ENCODE measurements around the gene LRRC45.
"Not testable (repeated sequence)": the region's sequence is repeated elsewhere in the genome, so short reads cannot be mapped to it uniquely, and the experiment has no call there.

LRRC45 gene

DNA sequence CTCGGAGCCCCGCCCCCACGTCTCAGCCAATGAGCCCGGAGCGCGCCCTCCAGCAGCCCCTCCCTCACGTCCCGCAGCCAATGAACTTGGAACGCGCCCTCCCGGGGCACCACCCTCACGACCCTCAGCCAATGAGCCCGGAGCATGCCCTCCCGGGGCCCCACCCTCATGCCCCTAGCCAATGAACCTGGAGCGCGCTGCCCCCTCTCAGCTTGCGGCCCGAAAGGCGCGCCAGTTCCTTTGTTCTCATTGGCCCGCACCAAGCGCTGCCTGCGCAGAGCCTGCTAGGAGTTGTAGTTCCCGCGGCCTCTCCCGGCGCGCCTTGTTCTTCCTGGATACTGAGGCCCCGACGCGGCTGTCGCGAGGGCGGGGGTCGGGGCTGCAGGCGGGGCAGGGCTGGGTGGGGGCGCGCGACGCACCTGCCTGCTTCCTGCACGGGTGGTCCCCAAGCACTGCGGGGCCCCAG lies at the start of gene LRRC45:
TSS of gene LRRC45 (plus strand) at position 325 of the 466 bp plus-strand sequence. CDS start 339 bp downstream, outside the sequence.
- H3K27me3 Mint-ChIP-seq: no peaks in the 10 kb centered on the region

DNA sequence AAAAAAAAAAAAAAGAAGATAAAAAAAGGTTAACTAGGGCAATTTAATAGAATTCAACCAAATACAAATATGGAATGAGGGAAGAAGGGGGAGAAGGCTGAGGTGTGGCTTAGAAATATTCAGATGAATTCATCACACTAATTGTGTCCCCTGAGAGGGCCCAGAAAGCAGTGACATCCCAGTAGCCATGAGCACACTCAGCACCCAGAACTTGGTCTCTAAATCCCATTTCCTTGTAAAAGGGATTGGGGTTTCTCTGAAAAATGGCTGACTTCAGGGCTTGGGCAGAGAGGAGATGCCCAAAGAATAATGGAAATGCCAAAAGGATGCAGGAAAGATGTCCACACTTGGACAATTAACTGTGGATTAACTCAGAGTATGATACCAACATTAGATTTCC lies 49.7 kb upstream of the LRRC45 start:
- peaks cover 17% of the 10 kb centered on the region for H3K4me1 Mint-ChIP-seq
- H3K27ac Mint-ChIP-seq: no peak overlapping the region
- H3K36me3 Mint-ChIP-seq: no peaks in the 10 kb centered on the region
- no peaks in the 10 kb centered on the region for H3K27me3 Mint-ChIP-seq
- no peak overlapping the region for H3K4me3 Mint-ChIP-seq
- no peaks in the 10 kb centered on the region for H3K9me3 Mint-ChIP-seq

More for the DNA sequence above, at the start of gene LRRC45:
- peak within 1 kb of the TSS; percentile 68 for H3K27ac Mint-ChIP-seq
- H3K4me1 Mint-ChIP-seq: peaks cover 13% of the 10 kb centered on the region
- H3K36me3 Mint-ChIP-seq: no peaks in the 10 kb centered on the region
- H3K9me3 Mint-ChIP-seq: no peaks in the 10 kb centered on the region
- peak within 1 kb of the TSS; percentile 88 for H3K4me3 Mint-ChIP-seq

DNA sequence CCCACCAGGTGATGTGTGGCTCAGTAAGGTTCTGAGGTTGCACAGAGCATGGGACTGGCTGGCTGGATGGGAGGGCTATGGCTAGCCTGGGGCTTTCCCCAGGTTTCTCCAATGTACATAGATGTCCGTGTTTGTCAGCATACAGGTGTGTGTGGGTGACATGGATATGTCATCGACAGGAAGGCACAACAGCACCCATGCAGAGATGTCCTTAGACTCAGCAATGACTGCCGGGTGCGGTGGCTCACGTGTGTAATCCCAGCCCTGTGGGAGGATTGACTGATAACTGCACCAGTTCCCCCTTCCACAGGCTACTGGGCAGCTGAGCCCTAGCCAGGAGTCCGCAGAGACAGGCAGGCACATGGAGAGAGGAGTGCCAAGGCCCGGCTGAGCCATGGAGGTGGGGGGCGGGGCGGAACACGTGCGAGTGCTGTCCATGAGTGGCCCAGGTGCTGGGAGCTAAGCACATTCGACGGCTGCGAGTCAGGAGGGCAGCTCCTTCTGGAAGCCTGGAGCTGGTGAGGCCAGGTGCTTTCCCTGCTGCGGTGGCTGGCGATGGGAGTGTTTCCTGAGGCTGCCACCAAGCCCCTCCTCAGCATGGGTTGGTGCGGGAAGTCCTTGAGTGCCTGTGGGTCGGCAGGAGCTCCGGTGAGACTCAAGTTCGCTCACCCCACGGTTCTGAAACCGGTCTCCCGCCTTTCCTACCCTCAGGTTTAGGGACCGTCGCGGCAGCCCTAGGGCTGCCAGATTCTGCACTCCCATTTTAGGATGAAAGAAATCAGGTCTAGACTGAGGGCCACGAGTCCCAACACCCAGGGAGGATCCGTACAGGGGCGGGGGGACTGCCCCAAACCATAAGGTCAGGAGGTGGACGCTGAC lies 46.5 kb upstream of the LRRC45 start:
- H3K9me3 Mint-ChIP-seq: no peaks in the 10 kb centered on the region
- no peaks in the 10 kb centered on the region for H3K36me3 Mint-ChIP-seq

DNA sequence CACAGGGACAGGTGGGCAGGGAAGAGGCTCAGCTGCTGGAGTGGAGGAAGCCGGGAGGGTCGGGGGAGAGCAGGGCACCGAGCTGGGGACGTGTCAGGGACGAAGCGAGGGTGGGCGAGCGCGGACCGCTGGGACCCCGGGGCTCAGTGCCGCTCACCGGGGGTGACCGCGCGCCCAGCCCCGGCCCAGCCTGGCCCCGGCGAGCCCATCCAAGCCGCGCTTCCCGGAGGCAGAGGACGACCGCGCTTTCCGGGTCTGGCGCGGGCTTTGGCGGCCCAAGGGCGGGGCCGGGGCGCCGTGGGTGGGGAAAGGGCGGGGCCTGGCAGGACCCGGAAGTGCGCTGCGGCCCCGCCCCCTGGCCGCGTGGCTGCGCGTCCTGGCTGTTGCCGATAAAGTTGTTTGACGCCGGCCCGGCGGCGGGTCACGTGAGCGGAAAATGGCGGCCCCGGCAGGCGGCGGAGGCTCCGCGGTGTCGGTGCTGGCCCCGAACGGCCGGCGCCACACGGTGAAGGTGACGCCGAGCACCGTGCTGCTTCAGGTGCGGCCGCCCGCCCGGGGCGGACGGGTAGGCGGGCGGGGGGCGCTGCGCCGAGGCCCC lies 45.8 kb upstream of the LRRC45 start, which contains the start of gene ASPSCR1:
TSS of gene ASPSCR1 (plus strand) at position 419 of the 598 bp plus-strand sequence. CDS start at position 437, 18 bp downstream.
- no peaks in the 10 kb centered on the region for H3K9me3 Mint-ChIP-seq
- peaks cover 33% of the 10 kb centered on the region for H3K4me1 Mint-ChIP-seq
- H3K27ac Mint-ChIP-seq: peak within 1 kb of the TSS; percentile 99
- peak within 1 kb of the TSS; percentile 95 for H3K4me3 Mint-ChIP-seq
- no peaks in the 10 kb centered on the region for H3K27me3 Mint-ChIP-seq
- no peaks in the 10 kb centered on the region for H3K36me3 Mint-ChIP-seq

More for the DNA sequence above, 46.5 kb upstream of the LRRC45 start:
- peaks cover 31% of the 10 kb centered on the region for H3K4me1 Mint-ChIP-seq
- peak overlapping the region; percentile 95 for H3K4me3 Mint-ChIP-seq
- peak overlapping the region; percentile 99 for H3K27ac Mint-ChIP-seq
- H3K27me3 Mint-ChIP-seq: no peaks in the 10 kb centered on the region

DNA sequence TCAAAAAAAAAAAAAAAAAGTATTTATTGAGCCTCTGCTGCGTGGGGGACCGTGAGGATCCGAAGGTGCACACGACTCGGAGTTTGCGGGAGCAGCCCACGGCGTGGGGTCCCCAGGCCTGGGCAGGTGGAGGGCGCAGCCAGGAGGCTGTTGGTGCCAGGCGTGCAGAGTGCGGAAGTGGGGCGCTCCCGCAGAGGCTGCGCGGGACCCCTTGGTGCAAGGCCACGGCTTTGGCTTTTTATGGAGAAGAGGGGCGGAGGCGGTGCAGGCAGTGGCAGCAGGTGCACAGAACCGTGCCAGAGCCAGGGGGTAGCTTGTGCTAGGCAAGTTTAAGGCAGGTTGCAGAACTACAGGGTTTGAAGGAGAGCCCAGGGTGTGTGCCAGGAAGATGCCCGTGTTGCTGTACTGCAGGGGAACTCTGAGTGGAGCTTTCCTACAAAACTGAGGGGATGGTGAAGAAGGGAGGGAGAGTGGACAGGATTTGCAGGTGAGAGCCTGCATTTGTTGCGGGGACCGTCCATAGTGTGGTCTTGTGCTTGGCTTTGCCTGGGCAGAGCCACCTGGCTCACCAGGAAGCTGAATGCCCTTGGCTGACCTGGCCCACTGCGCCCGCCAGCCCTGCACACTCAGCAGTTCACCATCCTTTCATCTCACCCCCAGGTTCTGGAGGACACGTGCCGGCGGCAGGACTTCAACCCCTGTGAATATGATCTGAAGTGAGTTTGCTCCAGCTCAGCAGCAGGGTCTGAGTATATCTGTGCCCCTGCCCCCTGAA lies 44.4 kb upstream of the LRRC45 start:
- Mint-ChIP-seq H3K27ac (no peak overlapping the region), H3K36me3 (peaks cover 3% of the 10 kb centered on the region), H3K9me3 (no peaks in the 10 kb centered on the region), H3K4me1 (peaks cover 39% of the 10 kb centered on the region), H3K4me3 (peak overlapping the region; percentile 73), H3K27me3 (no peaks in the 10 kb centered on the region)

DNA sequence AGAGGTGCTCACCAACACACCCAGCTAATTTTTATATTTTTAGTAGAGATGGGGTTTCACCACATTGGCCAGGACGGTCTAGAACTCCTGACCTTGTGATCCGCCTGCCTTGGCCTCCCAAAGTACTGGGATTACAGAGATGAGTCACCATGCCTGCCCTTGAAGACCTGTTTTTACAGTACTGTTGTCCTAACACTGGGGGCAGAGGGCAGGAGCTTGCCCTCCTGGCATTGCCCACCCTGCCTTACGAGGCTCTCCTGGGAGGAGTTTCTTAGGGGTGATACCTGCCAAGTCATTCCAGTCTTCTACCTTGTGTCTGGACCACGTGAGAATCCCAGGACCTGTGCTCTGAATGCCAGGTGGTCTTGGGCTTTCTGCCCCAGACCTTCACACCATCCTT lies 43.0 kb upstream of the LRRC45 start:
- peaks cover 39% of the 10 kb centered on the region for H3K4me1 Mint-ChIP-seq
- H3K9me3 Mint-ChIP-seq: no peaks in the 10 kb centered on the region
- H3K27me3 Mint-ChIP-seq: no peaks in the 10 kb centered on the region
- H3K36me3 Mint-ChIP-seq: peaks cover 6% of the 10 kb centered on the region
- H3K4me3 Mint-ChIP-seq: peak overlapping the region; percentile 4
- peak overlapping the region; percentile 57 for H3K27ac Mint-ChIP-seq

DNA sequence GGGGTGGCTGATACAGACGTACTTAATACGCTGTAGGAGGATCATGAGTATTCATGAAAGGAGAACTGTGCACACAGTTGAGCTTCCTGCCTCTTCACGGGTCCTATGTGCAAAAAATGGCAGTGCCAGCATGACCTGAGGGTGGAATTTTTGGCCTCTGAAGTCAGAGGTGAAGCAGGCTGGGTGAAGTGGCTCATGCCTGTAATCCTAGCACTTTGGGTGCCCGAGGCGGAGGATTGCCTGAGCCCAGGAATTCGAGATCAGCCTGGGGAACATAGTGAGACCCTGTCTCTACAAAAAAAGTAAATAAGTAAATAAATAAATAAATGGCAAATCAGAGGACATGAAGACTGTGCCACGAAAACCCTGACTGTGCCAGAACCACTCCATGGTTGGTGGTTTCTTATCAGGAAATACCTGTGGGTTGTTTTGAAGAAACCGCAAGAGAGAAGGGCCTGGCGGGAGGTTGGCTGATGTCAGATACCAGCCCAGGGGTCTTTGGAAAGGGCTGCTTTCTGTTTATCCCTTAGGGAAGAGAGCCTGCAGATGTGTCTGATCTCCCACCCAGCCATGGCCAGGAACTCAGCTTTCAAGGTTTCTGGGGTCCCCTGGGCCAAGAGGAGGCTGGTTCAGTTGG lies 42.3 kb upstream of the LRRC45 start:
- Mint-ChIP-seq H3K4me3 (no peak overlapping the region), H3K9me3 (no peaks in the 10 kb centered on the region), H3K36me3 (peaks cover 6% of the 10 kb centered on the region), H3K27ac (peak overlapping the region; percentile 30), H3K27me3 (no peaks in the 10 kb centered on the region), H3K4me1 (peaks cover 39% of the 10 kb centered on the region)

DNA sequence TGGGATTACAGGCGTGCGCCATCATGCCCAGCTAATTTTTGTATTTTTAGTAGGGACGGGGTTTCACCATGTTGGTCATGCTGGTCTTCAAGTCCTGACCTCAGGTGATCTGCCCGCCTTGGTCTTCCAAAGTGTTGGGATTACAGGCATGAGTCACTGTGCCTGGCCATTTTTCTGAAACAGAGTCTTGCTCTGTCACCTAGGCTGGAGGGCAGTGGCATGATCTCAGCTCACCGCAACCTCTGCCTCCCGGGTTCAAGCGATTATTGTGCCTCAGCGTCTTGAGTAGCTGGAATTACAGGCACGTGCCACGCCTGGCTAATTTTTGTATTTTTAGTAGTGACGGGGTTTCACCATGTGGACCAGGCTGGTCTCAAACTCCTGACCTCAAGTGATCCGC lies 41.6 kb upstream of the LRRC45 start:
- not testable (repeated sequence) for H3K27me3 Mint-ChIP-seq, H3K27ac Mint-ChIP-seq, H3K4me3 Mint-ChIP-seq, H3K36me3 Mint-ChIP-seq, H3K9me3 Mint-ChIP-seq
- H3K4me1 Mint-ChIP-seq: peaks cover 32% of the 10 kb centered on the region

DNA sequence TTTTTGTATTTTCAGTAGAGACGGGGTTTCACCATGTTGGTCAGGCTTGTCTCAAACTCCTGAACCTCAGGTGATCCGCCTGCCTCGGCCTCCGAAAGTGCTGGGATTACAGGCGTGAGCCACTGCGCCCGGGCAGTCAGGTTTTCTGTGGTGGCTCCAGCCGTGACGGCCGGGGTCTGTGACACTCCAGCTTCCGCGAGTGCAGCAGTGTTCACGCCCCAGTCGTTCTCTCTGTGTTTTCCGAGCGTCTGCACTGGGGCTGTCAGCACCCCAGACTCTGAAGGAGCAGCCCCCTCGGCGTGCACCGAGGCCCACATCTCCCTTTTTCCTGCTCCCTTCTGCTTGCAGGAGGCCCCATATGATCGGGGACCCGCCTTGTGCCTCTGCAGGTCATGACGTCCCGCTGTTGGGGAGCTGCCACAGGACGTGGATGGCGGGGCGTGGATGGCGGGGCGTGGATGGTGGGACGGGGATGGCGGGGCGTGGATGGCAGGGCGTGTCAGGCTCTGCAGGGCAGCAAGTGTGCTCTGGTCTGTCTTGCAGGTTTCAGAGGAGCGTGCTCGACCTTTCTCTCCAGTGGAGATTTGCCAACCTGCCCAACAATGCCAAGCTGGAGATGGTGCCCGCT lies 40.0 kb upstream of the LRRC45 start:
- H3K9me3 Mint-ChIP-seq: no peaks in the 10 kb centered on the region
- no peak overlapping the region for H3K27ac Mint-ChIP-seq
- no peaks in the 10 kb centered on the region for H3K27me3 Mint-ChIP-seq
- H3K4me1 Mint-ChIP-seq: peaks cover 31% of the 10 kb centered on the region
- H3K4me3 Mint-ChIP-seq: no peak overlapping the region
- peaks cover 6% of the 10 kb centered on the region for H3K36me3 Mint-ChIP-seq

DNA sequence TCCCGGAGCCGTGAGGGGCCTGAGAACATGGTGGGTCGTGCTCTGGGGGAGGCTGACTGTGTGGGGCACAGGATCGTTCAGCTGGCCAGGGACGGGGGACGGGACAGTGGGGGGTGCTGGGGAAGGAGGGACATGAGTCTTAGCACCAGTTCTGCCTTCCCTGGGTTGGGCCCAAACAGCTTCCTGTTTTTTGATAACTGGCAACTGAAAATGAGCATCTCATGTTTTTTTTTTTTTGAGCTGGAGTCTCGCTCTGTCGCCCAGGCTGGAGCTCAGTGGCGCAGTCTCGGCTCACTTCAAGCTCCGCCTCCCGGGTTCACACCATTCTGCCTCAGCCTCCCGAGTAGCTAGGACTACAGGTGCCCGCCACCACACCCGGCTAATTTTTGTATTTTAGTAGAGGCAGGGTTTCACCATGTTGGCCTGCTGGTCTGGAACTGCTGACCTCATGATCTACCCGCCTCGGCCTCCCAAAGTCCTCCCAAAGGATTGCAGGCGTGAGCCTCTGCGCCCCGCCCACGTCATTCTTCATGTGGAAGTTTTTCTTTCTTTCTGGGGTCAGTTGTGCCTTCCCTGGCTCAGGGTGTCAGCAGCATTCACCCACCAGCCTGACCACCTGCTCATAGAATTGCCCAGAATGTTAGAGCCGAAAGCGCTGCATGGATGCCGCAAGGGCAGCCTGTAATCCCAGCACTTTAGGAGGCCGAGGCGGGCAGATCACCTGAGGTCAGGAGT lies 39.3 kb upstream of the LRRC45 start:
- H3K4me1 Mint-ChIP-seq: peaks cover 28% of the 10 kb centered on the region
- H3K36me3 Mint-ChIP-seq: peaks cover 6% of the 10 kb centered on the region
- H3K27me3 Mint-ChIP-seq: no peaks in the 10 kb centered on the region
- H3K4me3 Mint-ChIP-seq: no peak overlapping the region
- no peak overlapping the region for H3K27ac Mint-ChIP-seq
- no peaks in the 10 kb centered on the region for H3K9me3 Mint-ChIP-seq

DNA sequence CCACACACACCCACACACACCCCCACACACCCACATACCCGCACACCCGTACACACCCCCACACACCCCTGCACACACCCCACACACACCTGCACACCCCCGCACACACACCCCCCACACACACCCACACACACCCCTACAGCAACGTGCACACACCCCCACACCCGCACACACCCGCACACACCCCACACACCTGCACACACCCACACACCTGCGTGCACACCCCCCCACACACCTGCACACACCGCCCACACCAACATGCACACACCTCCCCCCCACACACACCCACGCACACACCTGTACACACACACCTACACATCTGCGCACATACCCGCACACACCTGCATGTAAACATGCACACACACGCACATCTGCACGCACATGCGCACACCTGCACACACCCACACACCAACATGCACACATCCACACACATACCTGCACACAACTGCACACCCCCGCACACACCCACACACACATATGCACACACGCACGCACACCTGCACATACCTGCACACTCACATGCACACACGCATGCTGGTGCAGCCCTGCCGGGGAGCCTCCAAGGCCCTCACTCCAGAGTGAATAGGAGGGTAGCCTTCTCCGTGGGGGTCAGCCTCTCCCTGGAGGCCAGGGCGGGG lies 38.2 kb upstream of the LRRC45 start:
- Mint-ChIP-seq H3K4me3 (no peak overlapping the region), H3K4me1 (peaks cover 17% of the 10 kb centered on the region), H3K36me3 (peaks cover 6% of the 10 kb centered on the region), H3K27ac (no peak overlapping the region), H3K9me3 (no peaks in the 10 kb centered on the region), H3K27me3 (no peaks in the 10 kb centered on the region)

DNA sequence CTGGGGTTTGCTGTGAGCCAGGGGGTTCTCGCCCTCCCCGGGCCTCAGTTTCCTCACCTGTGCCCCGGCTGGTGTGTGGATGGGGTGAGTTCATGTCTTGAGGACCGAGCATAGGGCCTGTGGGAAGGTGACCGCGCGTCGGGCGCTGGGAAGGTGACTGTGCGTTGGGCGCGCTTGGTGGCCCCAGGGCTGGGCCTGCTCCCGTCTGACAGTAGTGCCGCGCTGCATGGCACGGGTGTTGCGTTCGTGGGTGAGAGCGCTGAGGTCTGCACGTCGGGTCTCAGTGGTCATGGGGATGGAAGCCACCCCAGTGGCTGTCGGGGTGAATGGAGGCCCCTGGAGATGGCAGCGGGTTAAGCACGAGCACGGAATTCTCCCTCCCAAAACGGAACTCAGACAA lies 36.5 kb upstream of the LRRC45 start:
- peaks cover 12% of the 10 kb centered on the region for H3K4me1 Mint-ChIP-seq
- H3K9me3 Mint-ChIP-seq: no peaks in the 10 kb centered on the region
- peaks cover 6% of the 10 kb centered on the region for H3K36me3 Mint-ChIP-seq
- no peak overlapping the region for H3K4me3 Mint-ChIP-seq
- H3K27me3 Mint-ChIP-seq: no peaks in the 10 kb centered on the region
- peak overlapping the region; percentile 41 for H3K27ac Mint-ChIP-seq

DNA sequence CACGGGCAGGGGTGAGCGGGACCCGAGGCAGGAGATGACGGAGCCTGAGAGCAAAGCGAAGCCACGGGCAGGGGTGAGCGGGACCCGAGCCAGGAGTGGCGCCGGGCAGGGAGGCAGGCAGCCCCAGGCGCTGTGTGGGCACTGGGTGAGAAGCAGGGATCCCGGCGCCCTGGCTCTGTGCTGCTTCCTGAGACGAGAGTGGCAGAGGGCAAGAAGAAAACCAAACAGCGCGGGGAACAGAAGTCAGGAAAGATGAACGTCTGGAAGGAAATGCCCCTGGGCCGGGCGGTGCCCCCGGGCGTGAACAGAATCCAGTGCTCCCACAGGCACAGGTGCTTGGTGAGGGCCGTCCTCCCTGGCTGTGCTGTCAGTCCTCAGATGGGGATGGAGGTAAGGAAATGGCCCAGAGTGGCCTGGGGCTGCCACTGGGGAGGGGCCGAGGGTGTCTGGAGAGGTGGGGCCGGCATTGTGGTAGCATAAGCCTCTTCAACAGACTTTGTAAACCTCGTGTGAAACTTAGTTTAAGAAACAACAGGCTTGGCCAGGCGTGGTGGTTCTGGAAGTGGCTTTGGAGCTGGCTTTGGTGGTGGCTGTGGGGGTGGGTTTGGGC lies 35.8 kb upstream of the LRRC45 start:
- Mint-ChIP-seq H3K27me3 (no peaks in the 10 kb centered on the region), H3K27ac (peak overlapping the region; percentile 41), H3K4me3 (no peak overlapping the region), H3K4me1 (peaks cover 11% of the 10 kb centered on the region), H3K36me3 (peaks cover 6% of the 10 kb centered on the region), H3K9me3 (no peaks in the 10 kb centered on the region)
